Adrenal gland (tissue), 12 donors: ENCODE results near the gene C3orf22. TPM values are rescaled to one million over a fixed set of nuclear protein-coding genes. Genes with fewer than 3 reads are reported as not detected.

Experiments
- DNase-seq, 7 donors: peaks; one replicate each; pipeline ENCODE4 v3.0.0-alpha.2; 2019 to 2020
- H3K27ac ChIP-seq, 5 donors: fragments of 200-600 bp; sonication (generic) in 4 of 5; 1 replicate in 3 of 5; 2 replicates in 2 of 5; pipeline versions ENCODE4 v1.5.1 to v1.8.0; 2016 to 2020; ENCODE audit warnings: mild to moderate bottlenecking in 1 of 5
- H3K27me3 ChIP-seq: fragments of 200-600 bp; 2 replicates; pipeline ENCODE4 v1.8.0; 2021
- H3K36me3 ChIP-seq, 2 donors: fragments of 200-600 bp; replicated peaks in 1 of 2; 1 replicate in 1 of 2; 2 replicates in 1 of 2; pipeline versions ENCODE4 v1.5.1 to v1.8.0; 2018 to 2022
- H3K4me1 ChIP-seq, 2 donors: fragments of 200-600 bp; replicated peaks in 1 of 2; 1 replicate in 1 of 2; 2 replicates in 1 of 2; pipeline versions ENCODE4 v1.5.1 to v1.8.0; 2018 to 2021
- H3K4me3 ChIP-seq, 4 donors: fragments of 200-600 bp; sonication (generic) in 3 of 4; one replicate each; pipeline ENCODE4 v1.5.1; 2016 to 2018
- H3K9me3 ChIP-seq, 3 donors: fragments of 200-600 bp; sonication (generic) in 1 of 3; replicated peaks in 1 of 3; 1 replicate in 2 of 3; 2 replicates in 1 of 3; pipeline versions ENCODE4 v1.5.1 to v1.8.0; 2016 to 2021
- CTCF ChIP-seq, 6 experiments: fragments of 450-650 bp in 4 of 6; fragments of 200-600 bp in 2 of 6; sonication (generic) in 1 of 6; IDR thresholded peaks; 1 replicate in 5 of 6; 2 replicates in 1 of 6; pipeline versions ENCODE4 v1.5.1 to v1.8.0; 2016 to 2021; ENCODE audit warnings: antibody characterized with exemption in 6 of 6, mild to moderate bottlenecking in 2 of 6, moderate library complexity in 1 of 6
- POLR2A ChIP-seq, 2 donors: fragments of 450-650 bp; IDR thresholded peaks; one replicate each; pipeline ENCODE4 v1.6.1; 2017; ENCODE audit warnings: antibody characterized with exemption in 2 of 2, mild to moderate bottlenecking in 2 of 2, moderate library complexity in 1 of 2
- WGBS, 4 donors: extraction: QIAGEN DNeasy Blood & Tissue Kit in 2 of 4; methylation state at CpG; one replicate each; pipeline versions ENCODE4 v1.1.5 to v1.1.7; 2013 to 2017; 5-methylcytosine and 5-hydroxymethylcytosine counted together
- intact Hi-C, 2 donors: fragments of 100-400 bp; cut with DNase I; formaldehyde crosslinking; loops; one replicate each; pipeline versions ENCODE4 v1.14.1 to v1.15.0; 2022 to 2023
- polyA plus RNA-seq, 3 donors: library from polyadenylated mRNA; stranded (reverse); fragments of 200-250 nt in 2 of 3; fragments of 350-450 nt in 1 of 3; fragmentation: Illumina TruSeq in 1 of 3; extraction: RNeasy Lipid Tissue Mini Kit (QIAGEN cat#74804) in 1 of 3; gene quantifications; one replicate each; pipeline ENCODE4 v1.2.3, GENCODE V29; 2013 to 2014
- total RNA-seq, 9 donors: library from RNA; depleted of rRNA in 4 of 9; stranded (reverse); fragments of >200 nt in 4 of 9; fragments of 120-200 nt in 1 of 9; fragmentation: NEBNext Ultra II Directional in 1 of 9; extraction: Animal tissue kit (Norgen Biotek cat#: 25700) in 1 of 9; gene quantifications; one replicate each; pipeline versions ENCODE4 v1.1.0 to v1.2.4, GENCODE V29; 2013 to 2023
- donor health status: healthy with polysubstance abuse.
- donor health status: Bipolar disorder and iron deficiency.
- donor health status: DM: yes; HTN: yes; CAD: no.
- donor health status: DM: no; HTN: no; CAD: no.
- donor health status: DM: no; HTN: no; CAD: no.
- donor health status: DM: yes; HTN: yes; CAD: no.

Gene C3orf22
- total and polyA plus RNA-seq, 12 donors: not detected

GRCh38 chr3:126525091-126525852 lies 33.5 kb downstream of the C3orf22 start:
- H3K9me3 ChIP-seq: no peaks in the 10 kb centered on the region
- no peak overlapping the region for H3K4me3 ChIP-seq
- no peaks in the 10 kb centered on the region for H3K36me3 ChIP-seq
- TF ChIP-seq CTCF (IDR thresholded peaks at IDR 0.05) (no peak), POLR2A (IDR thresholded peaks at IDR 0.05) (no peak)
- H3K4me1 ChIP-seq: peaks cover 17 to 25% of the 10 kb centered on the region in 2 donors
- no peak overlapping the region for H3K27ac ChIP-seq
- WGBS, 4 donors: 75 to 94% (median 84%) methylated on average over 6 to 12 of the region's 12 CpGs
- no peak for DNase-seq
- intact Hi-C loops: loop anchor here (10.0 kb wide), 3 partner anchors 930 to 1020 kb away; no protein-coding TSS in a partner anchor
- peaks cover 4% of the 10 kb centered on the region for H3K27me3 ChIP-seq

- peak overlapping the region in 1 of 5 donors; percentile 58 for H3K27ac ChIP-seq
- intact Hi-C loops: loop anchor here (5.0 to 10.0 kb wide), 4 partner anchors 930 to 1020 kb away; no protein-coding TSS in a partner anchor
- peak in 1 of 7 donors; percentile 19 for DNase-seq
- WGBS, 4 donors: 7 to 8% (median 8%) methylated on average over 31 of the region's 31 CpGs; no CpG with 5 or more reads in 1 of the 4 donors
- peak overlapping the region in 1 of 4 donors; percentile 55 for H3K4me3 ChIP-seq
- peaks cover 4% of the 10 kb centered on the region for H3K27me3 ChIP-seq
- peaks cover 17 to 25% of the 10 kb centered on the region in 2 donors for H3K4me1 ChIP-seq
- no peaks in the 10 kb centered on the region for H3K9me3 ChIP-seq
- H3K36me3 ChIP-seq: no peaks in the 10 kb centered on the region
- TF ChIP-seq CTCF (IDR thresholded peaks at IDR 0.05) (no peak), POLR2A (IDR thresholded peaks at IDR 0.05) (no peak)
Observed at GRCh38 chr3:126524429-126524988, 34.2 kb downstream of the C3orf22 start.

- intact Hi-C loops: loop anchor here (5.0 to 10.0 kb wide), 4 partner anchors 931 to 1021 kb away; no protein-coding TSS in a partner anchor
- no peaks in the 10 kb centered on the region for H3K9me3 ChIP-seq
- H3K4me3 ChIP-seq: peak within 1 kb of the TSS in 1 of 4 donors; percentile 55
Observed at GRCh38 chr3:126523745-126524428, 34.8 kb downstream of the C3orf22 start, which contains the start of gene CHST13. TSS of gene CHST13 (plus strand) at chr3:126524155. CDS start at chr3:126524333, 178 bp downstream.

More at GRCh38 chr3:126523745-126524428, 34.8 kb downstream of the C3orf22 start, which contains the start of gene CHST13:
- TF ChIP-seq CTCF (IDR thresholded peaks at IDR 0.05) (no peak), POLR2A (IDR thresholded peaks at IDR 0.05) (no peak)
- Histone ChIP-seq H3K27ac (peak within 1 kb of the TSS in 1 of 5 donors; percentile 58), H3K4me1 (peaks cover 11 to 19% of the 10 kb centered on the region in 2 donors), H3K36me3 (no peaks in the 10 kb centered on the region), H3K27me3 (peaks cover 4% of the 10 kb centered on the region)
- DNase-seq: peak in 5 of 7 donors; percentile 40 to 68 (median 49)
- WGBS, 4 donors: 1 to 5% (median 5%) methylated on average over 14 to 56 of the region's 56 CpGs; no CpG with 5 or more reads in 1 of the 4 donors
